Measurements from ENCODE around the gene LIN28B. TPM values are rescaled to one million over a fixed set of nuclear protein-coding genes. Genes with fewer than 3 reads are reported as not detected.

LIN28B gene
- total and polyA plus RNA-seq, 4 donors = 2.8 TPM; not detected in 3

Small RNAs within 50 kb of the gene (small RNA-seq; reads per million reads assigned to genes)
- gene RNU6-1106P = not detected

Other genes starting within 250 kb of the LIN28B start
- gene HACE1, start 97.2 kb upstream of the LIN28B start, total RNA-seq = 1 to 10 TPM; 3.7 to 7.2 TPM
- gene HACE1, start 97.2 kb upstream of the LIN28B start, polyA plus RNA-seq = 1 to 10 TPM; 1.3 TPM
- not detected for gene POPDC3, start 222.9 kb downstream of the LIN28B start, total RNA-seq
- not detected for gene POPDC3, start 222.9 kb downstream of the LIN28B start, polyA plus RNA-seq